Lung (tissue), 12 donors: ENCODE results near the gene EPB41L2. TPM values are rescaled to one million over a fixed set of nuclear protein-coding genes. Genes with fewer than 3 reads are reported as not detected.

Experiments used
- ATAC-seq: fragments of 200-7000 bp; cut with Tn5 transposase; one replicate; pipeline ENCODE4 v1.9.1; 2020; ENCODE audit warnings: moderate number of reproducible peaks; ENCODE audit not compliant: insufficient read depth, low FRiP score
- DNase-seq, 3 donors: peaks; one replicate each; pipeline ENCODE4 v3.0.0-alpha.2; 2013 to 2017
- H3K27ac ChIP-seq, 2 donors: one replicate each; pipeline ENCODE4 v1.5.1; 2013; ENCODE audit warnings: mild to moderate bottlenecking in 2 of 2, moderate library complexity in 2 of 2, control low read depth in 1 of 2, inconsistent platforms in 1 of 2, low read depth in 1 of 2, low read length in 1 of 2
- H3K27me3 ChIP-seq, 3 donors: one replicate each; pipeline ENCODE4 v1.5.1; 2013; ENCODE audit warnings: low read length in 2 of 3; ENCODE audit not compliant: control insufficient read depth in 3 of 3, insufficient read depth in 3 of 3
- H3K36me3 ChIP-seq, 4 donors: one replicate each; pipeline ENCODE4 v1.5.1; 2013; ENCODE audit warnings: low read length in 4 of 4, mild to moderate bottlenecking in 1 of 4, moderate library complexity in 1 of 4; ENCODE audit not compliant: control insufficient read depth in 4 of 4, insufficient read depth in 4 of 4
- H3K4me1 ChIP-seq, 5 donors: one replicate each; pipeline ENCODE4 v1.5.1; 2013; ENCODE audit warnings: low read length in 5 of 5, mild to moderate bottlenecking in 2 of 5, moderate library complexity in 1 of 5; ENCODE audit not compliant: control insufficient read depth in 5 of 5, insufficient read depth in 5 of 5
- H3K4me3 ChIP-seq: one replicate; pipeline ENCODE4 v1.5.1; 2013; ENCODE audit warnings: mild to moderate bottlenecking, control low read depth, moderate library complexity
- H3K9ac ChIP-seq, 2 donors: one replicate each; pipeline ENCODE4 v1.5.1; 2013; ENCODE audit warnings: low read length in 2 of 2, control low read depth in 1 of 2; ENCODE audit not compliant: insufficient read depth in 1 of 2
- H3K9me3 ChIP-seq, 4 donors: one replicate each; pipeline ENCODE4 v1.5.1; 2013; ENCODE audit warnings: low read length in 3 of 4, mild to moderate bottlenecking in 1 of 4, moderate library complexity in 1 of 4; ENCODE audit not compliant: control insufficient read depth in 4 of 4, insufficient read depth in 3 of 4
- CTCF ChIP-seq: IDR thresholded peaks from 2 replicates; pipeline ENCODE4 v1.5.1; 2012; ENCODE audit warnings: mild to moderate bottlenecking; ENCODE audit errors: control extremely low read depth, extremely low read depth
- WGBS, 2 donors: extraction: QIAGEN DNeasy Blood & Tissue Kit; methylation state at CpG; one replicate each; pipeline ENCODE4 v1.1.7; 2013; 5-methylcytosine and 5-hydroxymethylcytosine counted together
- polyA plus RNA-seq, 2 donors: library from polyadenylated mRNA; stranded (reverse); fragments of 200-250 nt; gene quantifications; one replicate each; pipeline ENCODE4 v1.2.1, GENCODE V29; 2013
- total RNA-seq, 2 donors: library from RNA; depleted of rRNA in 1 of 2; stranded (reverse); fragments of >200 nt in 1 of 2; gene quantifications; one replicate each; pipeline ENCODE4 v1.2.1, GENCODE V29; 2014 to 2021
- donor health status: control.
- donor health status: control.
- donor health status: Bipolar disorder and iron deficiency.
- donor health status: healthy.
- donor health status: DM: yes; HTN: yes; CAD: no.

EPB41L2 gene
- total and polyA plus RNA-seq, 4 donors: 21.9 to 265 (median 52.7) TPM

- Histone ChIP-seq H3K4me3 (no peak overlapping the region), H3K9me3 (peaks cover 7 to 25% (median 12%) of the 10 kb centered on the region in 4 donors), H3K27me3 (no peaks in the 10 kb centered on the region), H3K4me1 (peaks cover 0 to 9% (median 0%) of the 10 kb centered on the region in 5 donors), H3K9ac (no peak overlapping the region), H3K36me3 (peaks cover 0 to 18% (median 2%) of the 10 kb centered on the region in 4 donors), H3K27ac (no peak overlapping the region)
- 95 to 98% methylated on average over 11 of the region's 11 CpGs for WGBS, 2 donors
- ATAC-seq (no peak), DNase-seq (no peak)
- TF ChIP-seq CTCF: no peak
Observed at GRCh38 chr6:131053546-131054240, 9.4 kb downstream of the EPB41L2 start.

DNA sequence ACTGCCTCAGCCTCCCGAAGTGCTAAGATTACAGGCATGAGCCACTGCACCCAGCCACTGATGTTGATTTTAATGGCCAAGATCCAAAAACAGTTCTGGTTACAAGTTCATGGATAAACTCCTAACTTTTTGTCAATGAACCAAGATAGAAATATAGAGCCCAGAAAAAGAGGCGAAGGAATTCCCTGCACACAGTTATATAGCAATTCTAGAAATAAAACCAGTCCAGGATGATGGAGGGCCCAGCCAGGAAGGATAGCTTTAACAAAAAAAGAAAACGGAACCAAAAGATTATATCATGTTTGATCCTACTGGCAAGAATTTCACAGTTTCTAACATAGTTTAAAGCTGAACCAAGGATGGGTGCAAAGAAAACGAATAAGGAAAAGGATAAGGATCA, 10.9 kb downstream of the EPB41L2 start:
- no peaks in the 10 kb centered on the region for H3K27me3 ChIP-seq
- DNase-seq: no peak
- peaks cover 0 to 18% (median 2%) of the 10 kb centered on the region in 4 donors for H3K36me3 ChIP-seq
- no peak for TF ChIP-seq CTCF
- 88 to 94% methylated on average over 4 of the region's 4 CpGs for WGBS, 2 donors
- H3K4me3 ChIP-seq: no peak overlapping the region
- no peak overlapping the region for H3K27ac ChIP-seq
- H3K4me1 ChIP-seq: peaks cover 0 to 9% (median 0%) of the 10 kb centered on the region in 5 donors
- no peak for ATAC-seq
- no peak overlapping the region for H3K9ac ChIP-seq
- H3K9me3 ChIP-seq: peaks cover 7 to 25% (median 12%) of the 10 kb centered on the region in 4 donors

DNA sequence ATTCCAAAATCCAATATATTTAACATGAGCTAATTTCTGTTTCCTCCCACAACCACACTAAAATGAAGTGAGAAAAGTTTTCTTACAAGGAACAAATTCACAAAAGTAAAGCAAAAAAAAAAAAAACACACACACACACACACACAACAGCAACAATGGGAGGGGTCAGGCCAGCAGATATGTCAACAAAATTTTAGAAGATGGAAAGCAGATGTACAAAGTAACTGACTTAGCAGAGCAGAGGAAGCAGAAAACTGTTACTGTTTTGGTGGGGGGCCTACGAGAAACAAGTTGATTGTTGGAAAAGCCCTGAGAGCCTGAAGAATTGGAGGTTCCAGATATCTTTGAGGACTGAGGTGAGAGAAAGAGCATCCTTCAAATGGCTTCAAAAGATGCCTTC, 11.7 kb downstream of the EPB41L2 start:
- no peak for TF ChIP-seq CTCF
- no peak for DNase-seq
- ATAC-seq: no peak
- peaks cover 0 to 9% (median 0%) of the 10 kb centered on the region in 5 donors for H3K4me1 ChIP-seq
- no peak overlapping the region for H3K27ac ChIP-seq
- H3K27me3 ChIP-seq: no peaks in the 10 kb centered on the region
- H3K9me3 ChIP-seq: peaks cover 7 to 25% (median 12%) of the 10 kb centered on the region in 4 donors
- H3K9ac ChIP-seq: no peak overlapping the region
- peaks cover 0 to 16% (median 2%) of the 10 kb centered on the region in 4 donors for H3K36me3 ChIP-seq
- H3K4me3 ChIP-seq: no peak overlapping the region
- WGBS, 2 donors: 92 to 94% methylated on average over 1 of the region's 1 CpG

GRCh38 chr6:131049608-131050007, 13.4 kb downstream of the EPB41L2 start:
- peaks cover 0 to 9% (median under 1%) of the 10 kb centered on the region in 4 donors for H3K36me3 ChIP-seq
- H3K9me3 ChIP-seq: peaks cover 0 to 12% (median 8%) of the 10 kb centered on the region in 4 donors
- no peak for TF ChIP-seq CTCF
- peaks cover 0 to 9% (median 0%) of the 10 kb centered on the region in 5 donors for H3K4me1 ChIP-seq
- H3K9ac ChIP-seq: no peak overlapping the region
- no peaks in the 10 kb centered on the region for H3K27me3 ChIP-seq
- ATAC-seq (no peak), DNase-seq (no peak)
- H3K4me3 ChIP-seq: no peak overlapping the region
- WGBS, 2 donors: 96 to 98% methylated on average over 3 of the region's 3 CpGs
- H3K27ac ChIP-seq: no peak overlapping the region
